ENCODE results near the gene PLAC9. TPM values are rescaled to one million over a fixed set of nuclear protein-coding genes. Genes with fewer than 3 reads are reported as not detected.

PLAC9 gene
- total and polyA plus RNA-seq, 2 experiments from 2014 or later = 1.1 to 11.0 TPM

GRCh38 chr10:80110986-80111385 is 21.5 kb upstream of the PLAC9 start:
- DNase-seq (ENCODE audit: low spot score) (no peak), ATAC-seq (no peak)
- H3K36me3 ChIP-seq (ENCODE audit: insufficient read depth) = no peaks in the 10 kb centered on the region; the same call in 1 of the 2 replicates
- no peaks in the 10 kb centered on the region for H4K20me1 ChIP-seq (replicated peaks; ENCODE audit: insufficient read depth)
- H3F3A ChIP-seq (replicated peaks; ENCODE audit: low read depth) = no peaks in the 10 kb centered on the region
- no peak overlapping the region for H3K27ac ChIP-seq (ENCODE audit: low read depth)
- H3K4me2 ChIP-seq = no peak overlapping the region
- TF ChIP-seq STAT1 (IDR thresholded peaks at IDR 0.05; ENCODE audit: unreplicated experiment) (no peak), JUNB (IDR thresholded peaks at IDR 0.05; ENCODE audit: unreplicated experiment) (no peak), ZNF462 (CRISPR knock-in tag; IDR thresholded peaks at IDR 0.05) (no peak), EZH2 (IDR thresholded peaks at IDR 0.05; ENCODE audit: low read depth, unreplicated experiment) (no peak), NANOG (IDR thresholded peaks at IDR 0.05; ENCODE audit: borderline replicate concordance) (no peak), EZH2phosphoT487 (IDR thresholded peaks at IDR 0.05; ENCODE audit: unreplicated experiment) (no peak)
- TF ChIP-seq, protein P1, sequence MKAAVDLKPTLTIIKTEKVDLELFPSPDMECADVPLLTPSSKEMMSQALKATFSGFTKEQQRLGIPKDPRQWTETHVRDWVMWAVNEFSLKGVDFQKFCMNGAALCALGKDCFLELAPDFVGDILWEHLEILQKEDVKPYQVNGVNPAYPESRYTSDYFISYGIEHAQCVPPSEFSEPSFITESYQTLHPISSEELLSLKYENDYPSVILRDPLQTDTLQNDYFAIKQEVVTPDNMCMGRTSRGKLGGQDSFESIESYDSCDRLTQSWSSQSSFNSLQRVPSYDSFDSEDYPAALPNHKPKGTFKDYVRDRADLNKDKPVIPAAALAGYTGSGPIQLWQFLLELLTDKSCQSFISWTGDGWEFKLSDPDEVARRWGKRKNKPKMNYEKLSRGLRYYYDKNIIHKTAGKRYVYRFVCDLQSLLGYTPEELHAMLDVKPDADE (IDR thresholded peaks at IDR 0.05) = no peak
- Mint-ChIP-seq H3K27ac (no peak overlapping the region), H3K36me3 (ENCODE audit: low read depth) (peaks cover 29% of the 10 kb centered on the region), H3K9me3 (peaks cover 33% of the 10 kb centered on the region), H3K4me3 (no peak overlapping the region), H3K27me3 (ENCODE audit: insufficient read depth, low read depth, poor library complexity) (peaks cover 8% of the 10 kb centered on the region), H3K4me1 (peaks cover 7% of the 10 kb centered on the region; the same call in 2 of the 3 replicates)
- H3K4me3 ChIP-seq = no peak overlapping the region
- peaks cover 9% of the 10 kb centered on the region for H3K4me1 ChIP-seq (ENCODE audit: insufficient read depth)
- no peaks in the 10 kb centered on the region for H3K27me3 ChIP-seq (ENCODE audit: insufficient read depth)
- no peaks in the 10 kb centered on the region for H3K9me2 ChIP-seq (ENCODE audit: insufficient read depth)
- H2AFZ ChIP-seq = no peak overlapping the region
- no peaks in the 10 kb centered on the region for H3K79me2 ChIP-seq (replicated peaks; ENCODE audit: insufficient read depth)
